HepG2 (cell line): Measurements from ENCODE around the gene PNPLA2. TPM values are rescaled to one million over a fixed set of nuclear protein-coding genes. Genes with fewer than 3 reads are reported as not detected.

Experiments
- ARHGAP35 ChIP-seq: sonication (generic); formaldehyde crosslinking; IDR thresholded peaks from 2 replicates; pipeline ENCODE4 v1.9.0; 2022; ENCODE audit warnings: mild to moderate bottlenecking, inconsistent platforms, moderate library complexity, missing genetic modification reagents, borderline replicate concordance
- DR1 ChIP-seq: sonication (generic); formaldehyde crosslinking; IDR thresholded peaks from 2 replicates; pipeline ENCODE4 v1.8.0; 2021; ENCODE audit warnings: mild to moderate bottlenecking, missing genetic modification reagents, inconsistent platforms
- HNRNPL ChIP-seq: fragments of 200-400 bp; formaldehyde crosslinking; IDR thresholded peaks from 2 replicates; pipeline ENCODE4 v1.6.1; 2017; ENCODE audit warnings: mild to moderate bottlenecking, low read depth, low read length
- NFAT5 ChIP-seq: sonication (generic); formaldehyde crosslinking; IDR thresholded peaks from 2 replicates; pipeline ENCODE4 v1.4.0; 2020; ENCODE audit warnings: missing genetic modification reagents
- NFKB2 ChIP-seq: sonication (generic); formaldehyde crosslinking; IDR thresholded peaks from 2 replicates; pipeline ENCODE4 v1.4.0; 2020; ENCODE audit warnings: missing genetic modification reagents, borderline replicate concordance
- POLR2A ChIP-seq, 2 experiments: IDR thresholded peaks; 2 replicates each; pipeline ENCODE4 v1.6.1; 2011; ENCODE audit warnings: low read depth in 2 of 2, low read length in 2 of 2, mild to moderate bottlenecking in 1 of 2, moderate library complexity in 1 of 2; ENCODE audit not compliant: insufficient read depth in 1 of 2
- XRCC5 ChIP-seq: fragments of 200-400 bp; formaldehyde crosslinking; optimal IDR thresholded peaks from 2 replicates; pipeline ENCODE3; 2017; ENCODE audit warnings: mild to moderate bottlenecking, low read length
- ZNF776 ChIP-seq: sonication (generic); formaldehyde crosslinking; IDR thresholded peaks from 2 replicates; pipeline ENCODE4 v1.4.0; 2020; ENCODE audit warnings: mild to moderate bottlenecking, missing genetic modification reagents
- polyA plus RNA-seq, 8 experiments: library from polyadenylated mRNA; depleted of rRNA in 3 of 8; stranded (reverse) in 7 of 8; unstranded in 1 of 8; fragments of >200 nt; fragmentation: Illumina TruSeq in 4 of 8; extraction: Trizol in 4 of 8; gene quantifications; 2 replicates each; pipeline versions ENCODE4 v1.2.1 to v1.2.3, GENCODE V29; 2011 to 2016; ENCODE audit warnings: low read depth in 4 of 8, missing spikeins in 1 of 8, mixed read lengths in 1 of 8; ENCODE audit not compliant: insufficient read depth in 1 of 8
- total RNA-seq, 5 experiments: library from RNA; depleted of rRNA; stranded (reverse); fragments of >200 nt; fragmentation: Illumina TruSeq; extraction: Trizol; gene quantifications; 2 replicates each; pipeline ENCODE4 v1.2.3, GENCODE V29; 2016; ENCODE audit warnings: low read depth in 1 of 5

Gene PNPLA2
- total and polyA plus RNA-seq, 2 of the 13 experiments (the other 11 are each of a cell fraction or from before 2014, with no cell fraction given): 10.5 to 43.2 TPM

- no peak for TF ChIP-seq NFAT5 (CRISPR knock-in tag)
- 0 out of 2 replicates have a peak, but pooled peaks have one; percentile 19 for TF ChIP-seq DR1 (CRISPR knock-in tag)
- TF ChIP-seq NFKB2 (CRISPR knock-in tag): 0 out of 2 replicates have a peak, but pooled peaks have one; percentile 21
- no peak for TF ChIP-seq ARHGAP35
- TF ChIP-seq HNRNPL: 0 out of 2 replicates have a peak, but pooled peaks have one; percentile 21
- no peak for TF ChIP-seq POLR2A (IDR thresholded peaks at IDR 0.05; ENCODE audit: insufficient read depth in 1 of 2, low read depth in 2 of 2, low read length in 2 of 2)
- TF ChIP-seq ZNF776 (CRISPR knock-in tag): 0 out of 2 replicates have a peak, but pooled peaks have one; percentile 58
- TF ChIP-seq XRCC5: peak; percentile 31
Measured at GRCh38 chr11:848380-848931, 29.7 kb downstream of the PNPLA2 start (continued).
